Caki2 (cell line): ENCODE results near the gene HLA-DQB1. TPM values are rescaled to one million over a fixed set of nuclear protein-coding genes. Genes with fewer than 3 reads are reported as not detected.
"Not testable (repeated sequence)": the region's sequence is repeated elsewhere in the genome, so short reads cannot be mapped to it uniquely, and the experiment has no call there.

Source experiments
- DNase-seq: peaks from one replicate; pipeline ENCODE4 v3.0.0-alpha.2; 2015; ENCODE audit warnings: low read depth
- in situ Hi-C: cut with HindIII; loops from 2 replicates; pipeline ENCODE4 v1.10.0; 2016; ENCODE audit warnings: low sequenced_read_pairs, low pct_unique_long_range_greater_than_20kb, mixed read lengths
- total RNA-seq: library from RNA; depleted of rRNA; stranded (reverse); fragments of >200 nt; shearing (Covaris generic); gene quantifications from 2 replicates; pipeline ENCODE4 v1.2.3, GENCODE V29; 2014; ENCODE audit warnings: low replicate concordance

The HLA-DQB1 gene
- total RNA-seq, 1 experiment from 2014 or later, result not detected

DNA sequence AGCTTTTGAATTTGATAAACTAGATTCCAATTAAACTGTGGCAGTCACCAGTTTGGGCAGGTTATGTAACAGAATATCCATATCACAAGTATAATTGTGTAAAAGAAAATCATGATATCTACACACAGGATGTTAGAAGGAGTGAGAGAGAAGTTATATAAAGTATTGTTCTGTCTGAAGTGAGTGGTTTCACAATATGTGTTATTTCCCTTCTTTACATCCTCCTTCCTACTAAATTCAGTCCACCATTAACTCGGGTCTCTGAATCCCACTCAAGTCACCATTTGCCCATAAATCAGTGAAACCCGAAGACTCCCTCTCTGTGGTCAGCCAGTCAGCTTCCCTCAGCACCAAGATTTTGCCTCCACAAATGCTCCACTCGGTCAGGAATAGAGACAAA, 796 bp downstream of the HLA-DQB1 start:
- DNase-seq, result no peak
- in situ Hi-C loops, result no loop called here

DNA sequence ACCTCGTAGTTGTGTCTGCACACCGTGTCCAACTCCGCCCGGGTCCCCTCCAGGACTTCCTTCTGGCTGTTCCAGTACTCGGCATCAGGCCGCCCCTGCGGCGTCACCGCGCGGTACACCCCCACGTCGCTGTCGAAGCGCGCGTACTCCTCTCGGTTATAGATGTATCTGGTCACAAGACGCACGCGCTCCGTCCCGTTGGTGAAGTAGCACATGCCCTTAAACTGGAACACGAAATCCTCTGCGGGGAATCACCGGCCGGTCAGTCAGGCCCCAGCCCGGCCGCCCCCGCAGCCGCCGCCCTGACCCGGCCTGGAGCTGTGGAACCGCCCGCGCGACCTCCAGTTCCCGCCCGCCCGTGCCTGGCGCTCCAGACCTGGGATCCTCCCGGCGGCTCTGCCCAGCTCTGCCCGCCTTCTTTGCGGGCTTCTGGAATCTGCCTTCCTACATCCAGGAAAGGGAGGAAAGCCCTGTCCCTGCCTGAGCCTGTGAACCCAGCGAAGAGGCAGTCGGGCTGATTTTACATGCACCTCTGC, 1.6 kb downstream of the HLA-DQB1 start:
- in situ Hi-C loops, result no loop called here
- DNase-seq, result no peak

DNA sequence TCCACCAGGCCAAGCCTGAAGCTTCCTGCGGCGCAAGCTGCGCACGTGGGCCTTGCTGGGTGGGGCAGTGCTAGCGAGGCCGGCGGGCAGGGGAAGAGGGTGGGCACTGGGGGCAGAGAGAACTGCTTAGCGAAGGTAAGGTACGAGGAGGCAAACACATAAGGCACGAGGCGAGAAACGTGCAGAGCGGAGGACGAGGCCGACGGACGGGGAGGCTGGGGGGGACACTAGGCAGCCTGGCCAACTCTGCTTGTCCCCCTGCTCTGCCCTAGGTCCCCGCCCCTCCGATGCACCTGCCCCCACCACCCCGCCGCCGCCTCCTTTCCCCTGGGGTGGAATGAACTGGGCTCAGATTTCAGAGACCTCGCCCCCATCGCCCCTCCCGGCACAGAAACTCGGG, 2.1 kb downstream of the HLA-DQB1 start:
- in situ Hi-C loops, result no loop called here

DNA sequence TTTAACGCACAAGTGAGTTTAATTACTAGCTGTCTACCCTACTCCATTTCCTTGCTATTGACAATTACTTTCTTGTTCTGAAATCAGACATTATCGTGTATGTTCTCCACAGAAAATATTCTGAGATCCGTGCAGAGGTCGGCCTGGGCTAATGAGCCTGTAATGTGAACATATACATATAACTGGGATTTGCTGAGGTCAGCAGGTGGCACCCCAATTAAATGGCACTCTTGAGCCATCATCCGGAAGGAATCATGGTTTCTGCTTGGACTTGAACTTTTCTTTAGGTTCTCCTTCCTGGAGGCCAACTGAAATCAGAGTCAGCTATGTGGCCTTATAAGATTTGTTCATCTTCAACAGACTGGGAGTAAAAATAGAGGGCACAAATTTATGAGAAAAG, 3.6 kb downstream of the HLA-DQB1 start:
- in situ Hi-C loops, result no loop called here

More for the DNA sequence above, 2.1 kb downstream of the HLA-DQB1 start:
- no peak for DNase-seq

DNA sequence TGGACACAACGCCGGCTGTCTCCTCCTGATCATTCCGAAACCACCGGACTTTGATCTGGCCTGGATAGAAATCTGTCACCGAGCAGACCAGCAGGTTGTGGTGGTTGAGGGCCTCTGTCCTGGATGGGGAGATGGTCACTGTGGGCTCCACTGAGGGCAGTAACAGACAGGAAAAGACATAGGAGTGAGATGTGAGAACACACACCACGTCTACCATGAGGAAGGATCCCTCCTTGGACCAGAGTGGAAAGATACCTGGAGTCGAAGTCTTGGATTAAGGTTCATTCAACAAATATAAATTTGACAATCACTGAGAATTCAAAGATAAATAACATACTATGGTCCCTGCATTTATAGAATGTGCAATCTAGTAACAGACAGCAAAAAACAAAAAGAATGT, 4.4 kb downstream of the HLA-DQB1 start:
- in situ Hi-C loops, result no loop called here
- no peak for DNase-seq

More for the DNA sequence above, 3.6 kb downstream of the HLA-DQB1 start:
- no peak for DNase-seq

DNA sequence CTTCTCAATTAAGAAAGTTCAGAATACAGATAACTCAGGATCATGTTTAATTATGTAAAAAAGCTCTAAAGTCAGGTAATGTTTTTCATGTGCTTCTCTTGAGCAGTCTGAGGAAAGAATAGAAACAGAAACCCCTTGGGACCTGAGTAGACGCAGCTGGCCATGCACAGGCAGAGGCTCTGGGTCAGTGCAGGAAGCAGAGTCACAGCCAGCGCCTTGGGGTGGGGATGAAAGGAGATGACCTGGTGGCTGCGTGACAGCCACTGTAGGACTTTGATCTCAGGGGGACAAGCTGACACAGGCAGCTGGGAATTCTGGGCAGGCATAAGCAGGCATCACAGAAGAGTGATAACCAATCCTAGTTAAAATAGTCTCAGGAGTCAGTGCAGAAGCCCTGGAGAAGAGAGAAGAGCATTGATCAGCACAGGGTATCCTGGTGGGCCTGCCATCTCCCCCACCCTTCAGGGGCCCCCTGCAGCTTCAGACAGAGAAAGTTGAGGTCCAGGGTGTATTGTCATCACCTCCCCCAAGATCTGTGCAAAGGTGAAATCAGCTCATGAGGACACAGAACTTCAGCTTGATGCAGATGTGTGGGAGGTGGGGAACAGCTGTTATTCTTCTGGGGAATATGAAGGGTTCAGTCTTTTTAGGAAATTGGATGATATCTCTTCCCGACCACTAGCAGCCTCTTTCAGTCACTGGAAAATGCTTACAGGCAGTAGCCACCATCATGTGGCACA, 6.4 kb downstream of the HLA-DQB1 start:
- in situ Hi-C loops, result no loop called here
- no peak for DNase-seq

DNA sequence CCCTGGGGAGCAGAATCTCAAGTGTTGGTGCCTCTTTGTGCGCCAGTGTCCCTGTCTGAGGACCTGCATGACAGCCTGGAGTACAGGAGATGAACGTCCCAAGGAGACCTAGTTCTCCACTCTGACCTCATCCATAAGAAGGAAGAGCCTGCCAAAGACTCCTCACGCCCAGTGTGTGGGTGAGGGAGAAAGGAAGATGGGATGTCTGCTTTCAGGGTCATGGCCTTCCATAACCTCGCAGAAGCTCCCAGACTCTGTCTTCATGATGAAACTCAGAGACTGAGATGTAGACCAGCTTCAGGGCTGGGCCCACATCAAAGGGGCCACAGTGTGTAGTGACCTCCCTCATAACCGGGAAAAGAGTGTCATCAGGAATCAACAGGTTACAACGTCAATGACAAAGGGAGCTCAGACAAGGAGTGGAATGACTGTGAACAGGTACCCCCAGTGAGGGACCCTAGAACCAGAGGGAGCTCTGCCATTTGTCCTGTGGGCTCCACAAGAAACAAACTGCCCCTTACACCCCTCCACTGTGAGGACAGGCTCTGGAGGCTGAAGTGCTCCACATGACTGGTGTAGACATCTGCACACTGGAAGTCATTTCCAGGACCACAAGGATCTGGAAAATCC, 8.1 kb downstream of the HLA-DQB1 start:
- no peak for DNase-seq
- in situ Hi-C loops, result no loop called here

DNA sequence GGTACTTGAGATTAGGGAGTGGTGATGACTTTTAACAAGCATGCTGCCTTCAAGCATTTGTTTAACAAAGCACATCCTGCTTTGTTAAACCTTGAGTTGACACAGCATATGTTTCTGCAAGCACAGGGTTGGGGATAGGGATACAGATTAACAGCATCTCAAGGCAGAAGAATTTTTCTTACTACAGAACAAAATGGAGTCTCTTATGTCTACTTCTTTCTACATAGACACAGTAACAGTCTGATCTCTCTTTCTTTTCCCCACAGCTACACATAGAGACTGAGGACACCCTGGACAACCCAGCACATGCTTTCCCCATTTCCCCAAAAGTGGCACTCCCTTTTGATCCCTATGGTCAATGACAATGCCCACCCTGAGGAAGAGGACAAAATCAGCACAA, 8.6 kb downstream of the HLA-DQB1 start:
- DNase-seq, in situ Hi-C loops: not testable (repeated sequence)

DNA sequence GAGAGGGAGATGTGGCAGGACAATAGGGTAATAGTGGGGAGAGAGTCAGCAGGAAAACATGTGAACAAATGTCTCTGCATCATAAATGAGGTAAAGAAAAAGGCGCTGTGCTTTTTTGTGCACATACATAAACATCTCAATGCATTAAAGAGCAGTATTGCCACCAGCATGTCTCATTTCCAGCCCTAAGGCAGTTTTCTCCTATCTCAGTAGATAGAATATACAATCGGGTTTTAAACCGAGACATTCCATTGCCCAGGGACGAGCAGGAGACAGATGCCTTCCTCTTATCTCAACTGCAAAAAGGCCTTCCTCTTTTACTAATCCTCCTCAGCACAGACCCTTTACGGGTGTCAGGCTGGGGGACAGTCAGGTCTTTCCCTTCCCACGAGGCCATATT, 9.1 kb downstream of the HLA-DQB1 start:
- in situ Hi-C loops, DNase-seq: not testable (repeated sequence)

DNA sequence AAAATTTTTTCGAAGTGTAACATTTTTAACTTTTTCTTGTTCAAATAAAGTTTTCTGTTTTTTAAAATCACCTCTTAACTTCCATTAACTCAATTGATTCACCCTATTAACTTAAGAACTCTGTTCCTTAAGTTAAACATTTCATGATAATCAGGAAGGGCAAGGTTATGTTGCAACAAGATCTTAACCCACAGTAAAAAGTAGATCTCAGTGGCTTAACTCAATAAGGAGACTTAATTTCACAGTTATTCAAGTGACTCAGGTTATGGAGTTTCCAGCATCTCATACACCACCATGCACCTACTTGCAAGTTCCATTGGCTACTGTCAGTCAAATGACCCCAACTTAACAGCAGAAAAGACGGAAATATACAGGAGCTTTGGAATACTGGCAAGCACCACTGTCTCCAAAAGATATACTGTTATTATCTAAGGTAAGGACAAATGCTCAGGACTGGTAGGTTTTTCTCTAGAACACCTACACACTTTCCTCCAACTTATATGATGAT, 11.2 kb downstream of the HLA-DQB1 start:
- in situ Hi-C loops, result no loop called here
- no peak for DNase-seq

DNA sequence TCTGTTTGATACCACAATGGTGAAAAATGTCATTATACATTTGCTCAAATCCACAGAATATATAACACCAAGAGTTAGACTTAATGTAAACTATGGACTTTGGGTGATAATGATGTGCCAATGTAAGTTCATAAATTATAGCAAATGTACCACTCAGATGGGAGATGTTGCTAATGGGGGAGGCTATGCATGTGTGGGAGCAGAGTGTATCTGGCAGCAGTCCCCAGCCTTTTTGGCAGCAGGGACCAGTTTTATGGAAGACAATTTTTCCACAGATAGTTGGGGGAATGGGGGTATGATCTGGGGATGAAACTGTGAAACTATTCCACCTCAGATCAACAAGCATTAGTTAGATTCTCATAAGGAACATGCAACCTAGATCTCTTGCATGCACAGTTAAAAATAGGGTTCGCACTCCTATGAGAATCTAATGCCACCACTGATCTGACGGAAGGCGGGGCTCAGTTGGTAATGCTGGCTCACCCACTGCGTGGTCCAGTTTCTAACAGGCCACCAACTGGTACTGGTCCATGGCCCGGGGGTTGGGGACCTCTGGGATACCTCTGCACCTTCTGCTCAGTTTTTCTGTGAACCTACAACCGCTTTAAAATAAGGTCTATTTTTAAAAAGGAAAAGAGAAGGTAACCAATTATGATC, 21.3 kb downstream of the HLA-DQB1 start:
- in situ Hi-C loops, result no loop called here
- no peak for DNase-seq

DNA sequence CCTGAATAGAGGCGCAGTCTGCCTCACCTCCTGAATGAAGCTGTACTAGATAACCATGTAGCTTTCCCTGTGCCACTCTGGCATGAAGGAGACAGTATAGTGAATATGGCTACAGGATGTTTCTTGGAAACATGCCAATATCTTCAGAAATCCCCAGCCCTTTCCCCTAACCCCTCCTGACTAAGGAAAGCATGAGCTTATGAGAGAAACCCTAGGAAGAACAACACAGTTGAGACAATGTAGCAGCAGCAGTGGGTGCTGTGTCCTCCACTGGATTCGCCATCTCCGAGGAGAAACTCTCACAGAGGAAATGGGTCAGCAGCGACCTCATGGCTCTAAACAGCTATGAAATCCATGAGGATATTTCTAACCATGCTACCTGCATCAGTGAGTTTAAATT, 22.6 kb downstream of the HLA-DQB1 start:
- no peak for DNase-seq
- in situ Hi-C loops, result no loop called here

DNA sequence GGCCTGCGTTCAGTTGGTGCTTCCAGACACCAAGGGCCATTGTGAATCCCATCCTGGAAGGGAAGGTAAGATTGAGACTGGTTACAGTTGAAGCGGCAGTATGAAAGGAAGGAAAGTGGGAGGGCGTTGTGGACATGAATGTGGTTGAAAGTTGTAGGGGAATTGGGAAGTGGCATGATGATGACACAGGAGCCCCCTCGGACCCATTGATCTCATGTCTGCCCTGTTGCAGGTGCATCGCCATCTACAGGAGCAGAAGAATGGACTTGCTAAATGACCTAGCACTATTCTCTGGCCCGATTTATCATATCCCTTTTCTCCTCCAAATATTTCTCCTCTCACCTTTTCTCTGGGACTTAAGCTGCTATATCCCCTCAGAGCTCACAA, 23.7 kb downstream of the HLA-DQB1 start:
- in situ Hi-C loops, result no loop called here
- no peak for DNase-seq

DNA sequence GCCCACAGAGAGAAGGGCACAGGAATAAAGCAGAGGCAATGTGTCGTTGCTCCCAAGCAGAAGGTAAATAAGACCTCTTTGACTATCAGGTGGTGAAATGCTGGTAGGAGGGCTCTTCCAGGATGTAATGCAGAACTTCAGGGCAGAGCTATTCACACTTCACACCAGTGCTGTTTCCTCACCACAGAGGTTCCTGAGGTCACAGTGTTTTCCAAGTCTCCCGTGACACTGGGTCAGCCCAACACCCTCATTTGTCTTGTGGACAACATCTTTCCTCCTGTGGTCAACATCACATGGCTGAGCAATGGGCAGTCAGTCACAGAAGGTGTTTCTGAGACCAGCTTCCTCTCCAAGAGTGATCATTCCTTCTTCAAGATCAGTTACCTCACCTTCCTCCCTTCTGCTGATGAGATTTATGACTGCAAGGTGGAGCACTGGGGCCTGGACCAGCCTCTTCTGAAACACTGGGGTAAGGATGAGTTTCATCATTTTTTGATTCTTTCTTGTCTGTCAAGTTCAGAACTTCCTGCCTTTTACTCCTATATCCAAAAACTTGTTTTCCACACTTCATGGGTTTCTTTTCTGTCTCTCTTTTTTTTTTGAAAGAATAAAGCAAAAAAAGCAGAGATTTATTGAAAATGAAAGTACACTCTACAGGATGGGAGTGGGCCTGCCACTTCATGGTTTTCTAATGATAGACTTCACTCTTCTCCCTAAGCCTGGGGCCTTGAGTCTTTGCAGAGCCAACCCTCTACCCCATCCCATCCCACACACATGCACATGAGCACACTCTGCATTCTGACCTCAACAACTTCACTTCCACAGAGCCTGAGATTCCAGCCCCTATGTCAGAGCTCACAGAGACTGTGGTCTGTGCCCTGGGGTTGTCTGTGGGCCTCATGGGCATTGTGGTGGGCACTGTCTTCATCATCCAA, 24.4 kb downstream of the HLA-DQB1 start:
- in situ Hi-C loops, result not testable (repeated sequence)

DNA sequence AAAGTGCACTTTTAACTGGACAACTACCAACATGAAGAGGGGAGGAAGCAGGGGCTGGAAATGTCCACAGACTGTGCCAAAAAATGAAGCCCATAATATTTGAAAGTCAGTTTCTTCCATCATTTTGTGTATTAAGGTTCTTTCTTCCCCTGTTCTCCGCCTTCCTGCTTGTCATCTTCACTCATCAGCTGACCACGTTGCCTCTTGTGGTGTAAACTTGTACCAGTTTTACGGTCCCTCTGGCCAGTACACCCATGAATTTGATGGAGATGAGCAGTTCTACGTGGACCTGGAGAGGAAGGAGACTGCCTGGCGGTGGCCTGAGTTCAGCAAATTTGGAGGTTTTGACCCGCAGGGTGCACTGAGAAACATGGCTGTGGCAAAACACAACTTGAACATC, 25.3 kb downstream of the HLA-DQB1 start:
- in situ Hi-C loops, result no loop called here
- no peak for DNase-seq

More for the DNA sequence above, 24.4 kb downstream of the HLA-DQB1 start:
- not testable (repeated sequence) for DNase-seq

DNA sequence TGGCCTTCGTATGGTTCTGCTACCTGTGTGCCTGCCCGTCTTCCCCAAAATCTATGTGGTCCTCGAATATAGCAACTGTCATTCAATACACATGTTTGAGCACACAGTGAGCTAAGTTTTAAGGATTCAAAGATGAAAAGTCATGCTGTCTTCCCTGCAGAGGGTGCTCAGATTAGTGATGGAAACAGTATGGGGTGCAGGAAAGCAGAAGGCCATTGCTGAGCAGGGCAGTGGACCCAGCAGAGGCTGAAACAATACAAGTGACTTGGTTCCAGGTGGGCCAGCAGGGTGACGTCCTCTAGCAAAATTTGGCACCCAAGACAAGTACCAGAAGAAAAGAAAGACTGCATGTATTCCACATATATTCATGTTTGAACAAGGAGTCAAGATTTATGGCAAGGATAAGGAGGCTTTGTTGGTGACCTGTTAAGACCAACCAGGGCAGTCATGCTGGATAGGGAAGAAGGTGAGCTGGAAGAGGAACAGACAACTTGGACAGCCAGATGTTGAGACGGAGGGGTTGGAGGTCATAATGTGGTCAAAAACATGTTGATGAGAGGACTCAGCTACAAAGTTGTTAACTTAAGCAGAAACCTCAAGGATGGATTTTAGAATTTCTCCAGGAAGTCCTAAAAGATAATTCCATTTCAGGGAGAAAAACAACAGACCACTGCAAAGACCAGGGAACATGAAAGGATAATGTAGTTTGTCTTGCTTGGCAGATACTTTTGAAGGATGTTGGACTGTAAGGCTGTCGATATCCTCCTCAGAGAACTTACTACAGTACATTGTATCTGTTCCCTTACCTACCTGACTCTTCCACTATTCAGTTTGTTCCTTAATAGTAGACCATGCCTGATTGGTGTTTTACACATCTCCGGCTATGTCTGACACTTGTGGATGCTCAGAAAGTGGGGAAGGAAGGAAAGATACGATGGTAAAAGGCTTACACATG, 26.7 kb downstream of the HLA-DQB1 start:
- no peak for DNase-seq
- in situ Hi-C loops, result no loop called here
